CD4-positive, CD25-positive, alpha-beta regulatory T cell (primary cell): Measurements from ENCODE around the gene SETD1B. TPM values are rescaled to one million over a fixed set of nuclear protein-coding genes. Genes with fewer than 3 reads are reported as not detected.

Experiments
- ATAC-seq, 2 donors: fragments of 150-1000 bp; cut with Tn5 transposase; one replicate each; pipeline ENCODE4 v1.10.0; 2021; ENCODE audit warnings: low read depth in 2 of 2, moderate number of reproducible peaks in 2 of 2, moderate library complexity in 1 of 2
- DNase-seq, 3 donors: peaks; one replicate each; pipeline versions ENCODE4 v3.0.0 to v3.0.0-alpha.2; 2012 to 2022; ENCODE audit warnings: mixed read lengths in 1 of 3
- H3K27ac ChIP-seq: one replicate; pipeline ENCODE4 v1.7.0; 2013; ENCODE audit warnings: mild to moderate bottlenecking, low read length; ENCODE audit not compliant: insufficient read depth, poor library complexity, severe bottlenecking
- H3K27me3 ChIP-seq: one replicate; pipeline ENCODE4 v1.7.0; 2013; ENCODE audit warnings: low read length; ENCODE audit not compliant: control insufficient read depth, insufficient read depth
- H3K36me3 ChIP-seq: one replicate; pipeline ENCODE4 v1.7.0; 2013; ENCODE audit warnings: mild to moderate bottlenecking, low read length, moderate library complexity; ENCODE audit not compliant: control insufficient read depth, insufficient read depth
- H3K4me1 ChIP-seq: 2 replicates; pipeline ENCODE4 v1.7.0; 2013; ENCODE audit warnings: mild to moderate bottlenecking, low read length; ENCODE audit not compliant: insufficient read depth, control insufficient read depth, poor library complexity, severe bottlenecking
- H3K4me3 ChIP-seq: one replicate; pipeline ENCODE4 v1.7.0; 2013; ENCODE audit warnings: low read depth, mild to moderate bottlenecking, low read length, moderate library complexity
- H3K9me3 ChIP-seq, 2 experiments: 1 replicate in 1 of 2; 2 replicates in 1 of 2; pipeline ENCODE4 v1.7.0; 2013; ENCODE audit warnings: low read length in 2 of 2, mild to moderate bottlenecking in 1 of 2, moderate library complexity in 1 of 2; ENCODE audit not compliant: control insufficient read depth in 2 of 2
- H3K27ac Mint-ChIP-seq, 3 donors: one replicate each; pipeline ENCODE4 v1.8.0; 2020 to 2022; ENCODE audit warnings: mild to moderate bottlenecking in 3 of 3, mixed read lengths in 3 of 3, moderate library complexity in 2 of 3
- H3K27me3 Mint-ChIP-seq: one replicate; pipeline ENCODE4 v1.8.0; 2022; ENCODE audit warnings: mild to moderate bottlenecking, mixed read lengths
- H3K36me3 Mint-ChIP-seq: one replicate; pipeline ENCODE4 v1.8.0; 2020; ENCODE audit warnings: mixed read lengths
- H3K4me1 Mint-ChIP-seq, 4 donors: one replicate each; pipeline ENCODE4 v1.8.0; 2020 to 2022; ENCODE audit warnings: mixed read lengths in 4 of 4, mild to moderate bottlenecking in 1 of 4
- H3K4me3 Mint-ChIP-seq, 4 donors: one replicate each; pipeline ENCODE4 v1.8.0; 2020 to 2022; ENCODE audit warnings: mild to moderate bottlenecking in 4 of 4, mixed read lengths in 4 of 4, moderate library complexity in 3 of 4
- H3K9me3 Mint-ChIP-seq, 7 donors: one replicate each; pipeline ENCODE4 v1.8.0; 2020 to 2022; ENCODE audit warnings: mixed read lengths in 7 of 7, mild to moderate bottlenecking in 3 of 7, moderate library complexity in 2 of 7
- polyA plus RNA-seq, 4 donors: library from polyadenylated mRNA; unstranded; fragments of 300-500 nt; fragmentation: Illumina TruSeq; gene quantifications; one replicate each; pipeline ENCODE4 v1.2.3, GENCODE V29; 2021
- total RNA-seq: library from RNA; stranded (reverse); gene quantifications from one replicate; pipeline ENCODE4 v1.2.3, GENCODE V29; 2022

The SETD1B gene
- total and polyA plus RNA-seq, 5 donors from 2014 or later = 1.2 to 118 (median 1.8) TPM

DNA sequence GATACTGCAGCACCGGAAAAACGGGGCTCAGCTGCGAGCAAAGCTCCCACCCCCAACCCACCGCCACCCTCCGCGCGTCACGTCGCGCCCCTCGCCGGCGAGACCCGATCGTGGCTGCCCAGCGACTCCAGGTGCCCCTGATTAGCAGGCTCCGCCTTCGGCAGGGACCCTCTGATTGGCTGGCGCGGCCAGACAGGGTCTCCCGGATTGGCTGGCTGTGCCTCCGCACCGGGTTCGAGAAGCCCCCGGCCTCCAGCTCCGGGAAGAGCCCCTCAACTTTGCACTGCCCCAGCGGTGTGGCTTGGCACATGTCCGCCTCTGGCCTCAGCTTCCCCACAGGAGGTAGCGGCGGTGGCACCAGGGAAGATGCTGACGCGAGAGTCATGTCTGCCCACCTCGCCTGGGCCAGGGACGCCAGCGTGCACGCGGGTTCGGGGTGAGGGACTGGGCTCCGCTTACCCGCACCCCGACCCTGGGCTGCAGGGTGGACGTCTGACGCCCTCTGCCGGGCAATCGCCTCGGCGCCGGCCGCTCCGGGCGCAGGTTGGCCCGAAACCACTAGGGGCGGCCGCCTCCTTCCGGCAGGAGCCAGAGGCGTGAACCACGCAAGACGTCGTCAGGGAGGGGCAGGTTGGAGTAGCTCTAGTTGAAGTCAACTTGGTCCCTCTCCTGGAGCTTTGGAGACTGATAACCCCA lies 9.8 kb upstream of the SETD1B start:
- peak overlapping the region; percentile 62 for H3K4me3 ChIP-seq
- peaks cover 12% of the 10 kb centered on the region for H3K27me3 Mint-ChIP-seq

DNA sequence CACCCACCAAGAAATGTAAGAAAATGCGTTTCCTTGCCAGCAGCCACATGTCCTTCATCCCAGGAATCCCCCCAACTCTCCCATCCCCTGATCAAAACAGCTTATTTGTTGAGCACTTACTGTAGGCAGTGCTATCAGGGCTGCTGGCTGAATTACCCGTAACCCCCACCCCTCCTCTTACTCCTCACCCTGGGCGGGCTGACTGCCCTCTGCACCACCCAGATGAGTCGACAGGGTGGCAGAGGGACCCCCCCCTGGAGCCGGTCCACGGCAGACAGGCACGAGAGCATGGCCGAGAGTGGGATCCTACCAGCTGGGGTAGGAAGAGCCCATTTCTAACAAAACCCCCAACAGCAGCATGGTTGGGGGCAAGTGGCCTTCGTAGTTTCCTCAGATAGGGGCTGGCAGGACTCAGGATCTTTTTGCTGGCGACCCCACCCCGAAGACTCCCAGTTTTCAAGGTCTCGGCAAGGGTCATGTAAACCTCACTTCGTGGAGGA lies 9.2 kb upstream of the SETD1B start:
- Histone ChIP-seq H3K27ac (peak overlapping the region; percentile 98), H3K4me1 (peaks cover 87% of the 10 kb centered on the region), H3K36me3 (peaks cover 29% of the 10 kb centered on the region), H3K9me3 (no peaks in the 10 kb centered on the region), H3K27me3 (no peaks in the 10 kb centered on the region), H3K4me3 (peak overlapping the region; percentile 62)
- DNase-seq (peak in 1 of 3 donors; percentile 57), ATAC-seq (peak; percentile 10 to 12)
- Mint-ChIP-seq H3K36me3 (peaks cover 16% of the 10 kb centered on the region), H3K27me3 (peaks cover 18% of the 10 kb centered on the region), H3K9me3 (no peaks in the 10 kb centered on the region), H3K4me3 (peak overlapping the region; percentile 87 to 92 (median 92)), H3K27ac (peak overlapping the region; percentile 95 to 98 (median 98)), H3K4me1 (peaks cover 0 to 76% (median 48%) of the 10 kb centered on the region in 4 donors)

More for the DNA sequence above, 9.8 kb upstream of the SETD1B start:
- Histone ChIP-seq H3K9me3 (no peaks in the 10 kb centered on the region), H3K27me3 (no peaks in the 10 kb centered on the region), H3K27ac (peak overlapping the region; percentile 98), H3K4me1 (peaks cover 88% of the 10 kb centered on the region), H3K36me3 (peaks cover 29% of the 10 kb centered on the region)
- Mint-ChIP-seq H3K36me3 (peaks cover 12% of the 10 kb centered on the region), H3K4me3 (peak overlapping the region; percentile 87 to 92 (median 92)), H3K27ac (peak overlapping the region; percentile 95 to 98 (median 98)), H3K9me3 (no peaks in the 10 kb centered on the region), H3K4me1 (peaks cover 0 to 75% (median 48%) of the 10 kb centered on the region in 4 donors)
- ATAC-seq = peak; percentile 60 to 72
- DNase-seq = peak; percentile 88 to 98 (median 96)

DNA sequence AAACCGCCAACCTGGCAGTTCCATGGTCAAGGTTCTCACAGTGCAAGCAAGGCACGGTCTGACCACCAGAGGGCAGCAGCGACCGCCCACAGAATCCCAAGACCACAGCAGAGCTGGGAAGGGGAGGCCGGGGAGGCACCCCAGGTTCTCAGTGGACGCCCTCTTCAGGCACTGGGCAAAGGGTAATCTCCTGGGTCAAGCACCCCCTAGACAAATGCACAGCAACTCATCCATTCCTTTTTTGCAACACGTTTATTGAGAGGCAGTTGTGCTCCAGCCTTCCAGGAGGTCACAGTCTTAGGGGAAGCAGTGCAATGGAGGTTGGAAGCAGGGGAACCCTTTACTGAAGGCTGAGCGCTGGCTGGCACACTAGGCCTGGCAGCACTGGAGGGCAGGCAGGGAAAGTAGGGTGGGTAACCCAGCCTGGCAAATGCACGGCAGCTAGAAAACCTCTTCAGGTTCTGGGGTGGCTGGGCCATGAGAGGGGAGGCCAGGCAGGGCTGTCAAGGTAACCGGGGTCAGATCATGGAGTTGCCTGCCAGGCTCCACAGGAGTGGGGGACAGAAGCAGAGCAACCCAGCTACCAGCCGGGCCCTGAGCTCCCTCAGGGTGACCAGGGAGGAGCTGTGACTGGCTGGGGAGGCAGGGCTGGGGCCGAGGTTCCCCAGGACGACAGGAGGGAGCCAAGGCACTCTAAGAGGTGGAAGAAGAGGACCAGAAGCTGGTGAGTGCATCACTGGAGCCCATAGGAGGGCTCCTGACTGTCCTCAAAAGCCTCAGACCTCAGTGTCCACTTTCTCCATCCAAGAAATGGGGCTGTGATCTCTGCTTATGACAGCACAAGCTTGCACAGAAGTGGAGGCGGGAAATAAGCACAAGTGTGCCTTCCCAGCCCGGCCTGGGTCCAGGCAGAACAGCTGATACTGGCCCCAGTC lies 8.5 kb upstream of the SETD1B start:
- peaks cover 0 to 69% (median 43%) of the 10 kb centered on the region in 4 donors for H3K4me1 Mint-ChIP-seq
- H3K4me3 ChIP-seq = peak overlapping the region; percentile 62
- peak; percentile 77 to 88 (median 83) for DNase-seq

DNA sequence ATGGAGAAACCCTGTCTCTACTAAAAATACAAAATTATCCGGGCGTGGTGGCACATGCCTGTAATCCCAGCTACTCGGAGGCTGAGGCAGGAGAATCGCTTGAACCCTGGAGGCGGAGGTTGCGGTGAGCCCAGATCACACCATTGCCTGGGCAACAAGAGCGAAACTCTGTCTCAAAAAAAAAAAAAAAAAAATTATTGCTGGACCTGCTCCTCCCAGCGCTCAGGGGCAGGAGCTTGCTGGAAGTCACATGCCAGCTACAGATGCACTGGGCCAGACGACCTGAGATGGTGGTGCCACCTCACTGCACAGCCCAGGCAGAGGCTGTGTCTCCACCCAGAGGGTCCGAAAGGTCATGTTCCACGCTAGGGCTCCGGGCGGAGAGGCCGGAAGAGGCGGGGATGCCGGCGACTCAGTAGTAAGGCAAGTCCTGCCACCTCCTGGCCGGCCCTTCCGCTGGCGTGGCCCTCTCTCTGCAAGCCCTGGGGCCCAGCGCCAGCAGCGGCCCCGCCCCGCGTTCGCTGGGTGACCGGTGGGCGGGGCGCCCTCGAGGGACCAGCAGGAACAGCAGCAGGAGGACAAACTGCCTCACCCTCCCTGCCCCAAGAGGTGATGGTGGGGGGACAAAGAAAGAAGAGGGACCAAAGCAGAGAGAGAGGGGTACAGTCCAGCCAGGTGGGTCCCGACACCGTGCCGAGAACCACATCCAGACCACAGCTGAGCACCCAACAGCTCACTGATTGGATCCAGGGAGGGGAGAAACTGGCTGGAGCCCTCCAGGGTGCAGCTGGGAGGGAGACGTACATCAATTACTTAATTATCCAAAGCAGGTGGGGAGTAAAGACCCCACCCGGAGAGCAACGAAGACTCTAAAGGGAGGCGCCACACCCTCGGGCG lies 6.7 kb upstream of the SETD1B start:
- Histone ChIP-seq H3K27ac (peak overlapping the region; percentile 15), H3K4me1 (peaks cover 66% of the 10 kb centered on the region), H3K36me3 (peaks cover 25% of the 10 kb centered on the region), H3K27me3 (no peaks in the 10 kb centered on the region), H3K9me3 (no peaks in the 10 kb centered on the region), H3K4me3 (peak overlapping the region; percentile 24)
- Mint-ChIP-seq H3K4me1 (peaks cover 0 to 54% (median 41%) of the 10 kb centered on the region in 4 donors), H3K27ac (peak overlapping the region; percentile 80 to 92 (median 92)), H3K36me3 (peaks cover 23% of the 10 kb centered on the region), H3K27me3 (peaks cover 29% of the 10 kb centered on the region), H3K9me3 (no peaks in the 10 kb centered on the region), H3K4me3 (peak overlapping the region; percentile 90 to 98 (median 92))
- no peak for DNase-seq
- ATAC-seq = no peak

More for the DNA sequence above, 8.5 kb upstream of the SETD1B start:
- peaks cover 29% of the 10 kb centered on the region for H3K36me3 ChIP-seq
- H3K4me1 ChIP-seq = peaks cover 81% of the 10 kb centered on the region
- Mint-ChIP-seq H3K27ac (peak overlapping the region; percentile 78 to 98 (median 95)), H3K9me3 (no peaks in the 10 kb centered on the region), H3K36me3 (peaks cover 16% of the 10 kb centered on the region), H3K27me3 (peaks cover 19% of the 10 kb centered on the region), H3K4me3 (peak overlapping the region; percentile 87 to 92 (median 92))
- peak; percentile 14 to 23 for ATAC-seq
- H3K27me3 ChIP-seq = no peaks in the 10 kb centered on the region
- H3K27ac ChIP-seq = peak overlapping the region; percentile 98
- no peaks in the 10 kb centered on the region for H3K9me3 ChIP-seq

DNA sequence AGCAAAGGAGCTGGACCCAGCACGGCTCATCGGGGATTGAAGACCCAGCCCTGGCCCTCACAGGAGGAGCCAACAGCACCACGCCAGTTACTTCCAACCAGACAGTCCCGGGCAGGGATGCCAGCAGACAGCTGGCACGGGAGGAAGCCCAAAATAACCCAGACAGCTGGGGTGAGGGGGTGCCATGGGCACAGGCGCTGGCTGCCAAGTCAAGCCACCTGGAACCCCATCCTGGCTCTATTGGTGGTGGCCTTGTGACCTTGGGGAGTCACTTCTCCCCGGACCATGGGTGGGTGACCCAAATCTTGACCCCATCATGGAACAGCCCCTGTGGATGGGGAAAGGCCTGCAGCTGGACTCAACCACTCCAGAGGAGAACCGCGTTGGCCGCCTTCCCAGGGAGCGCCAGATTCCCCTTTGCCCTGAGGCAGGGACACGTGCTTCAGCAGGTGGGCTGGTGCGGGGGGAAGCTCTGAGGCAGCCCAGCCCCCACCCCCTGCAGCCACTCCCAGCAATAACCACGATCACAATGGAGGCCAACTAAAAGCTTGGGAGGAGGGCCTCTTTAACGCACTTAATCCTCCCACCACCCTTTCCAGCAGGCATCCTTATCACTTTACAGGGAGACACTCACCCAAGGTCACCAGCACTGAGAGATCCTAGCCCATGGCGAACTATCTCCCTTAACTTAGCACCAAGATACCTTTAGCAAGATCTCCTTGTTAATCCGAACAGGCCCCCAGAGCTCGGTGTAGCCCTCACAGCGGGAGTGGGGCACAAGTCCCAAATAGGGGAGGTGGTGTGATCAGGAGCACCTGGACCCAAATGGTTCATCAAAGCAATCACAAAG lies 5.6 kb upstream of the SETD1B start:
- ATAC-seq (no peak), DNase-seq (no peak)
- peaks cover 0 to 60% (median 40%) of the 10 kb centered on the region in 4 donors for H3K4me1 Mint-ChIP-seq
- Histone ChIP-seq H3K27me3 (no peaks in the 10 kb centered on the region), H3K9me3 (no peaks in the 10 kb centered on the region), H3K4me1 (peaks cover 64% of the 10 kb centered on the region), H3K4me3 (peak overlapping the region; percentile 65), H3K27ac (peak overlapping the region; percentile 94), H3K36me3 (peaks cover 25% of the 10 kb centered on the region)
- H3K4me3 Mint-ChIP-seq = peak overlapping the region; percentile 90 to 98 (median 93)
- H3K9me3 Mint-ChIP-seq = no peaks in the 10 kb centered on the region
- H3K27ac Mint-ChIP-seq = peak overlapping the region; percentile 92 to 93 (median 92)
- peaks cover 23% of the 10 kb centered on the region for H3K36me3 Mint-ChIP-seq
- H3K27me3 Mint-ChIP-seq = peaks cover 30% of the 10 kb centered on the region

DNA sequence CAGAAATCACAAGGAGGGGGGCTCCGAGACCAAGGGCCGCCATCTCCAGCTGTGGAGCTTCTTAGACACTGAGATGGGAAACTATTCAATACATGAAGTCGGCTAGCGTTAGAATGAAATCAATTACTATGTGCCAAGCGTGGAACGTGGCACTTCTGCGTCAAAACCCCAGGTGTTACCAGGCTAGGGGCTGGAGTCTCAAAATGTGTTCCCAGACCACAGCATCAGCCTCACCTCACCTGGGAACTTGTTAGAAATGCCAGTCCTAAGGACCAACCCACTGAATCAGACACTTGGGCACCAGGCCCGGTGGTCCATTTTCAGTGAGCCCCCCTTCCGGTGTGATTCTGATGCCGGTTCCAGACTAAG lies 5.0 kb upstream of the SETD1B start:
- Histone ChIP-seq H3K4me3 (peak overlapping the region; percentile 65), H3K27me3 (no peaks in the 10 kb centered on the region), H3K9me3 (no peaks in the 10 kb centered on the region), H3K27ac (peak overlapping the region; percentile 94), H3K4me1 (peaks cover 61% of the 10 kb centered on the region), H3K36me3 (peaks cover 25% of the 10 kb centered on the region)
- Mint-ChIP-seq H3K27me3 (peaks cover 30% of the 10 kb centered on the region), H3K27ac (peak overlapping the region; percentile 91 to 97 (median 93)), H3K4me3 (peak overlapping the region; percentile 90 to 98 (median 93)), H3K4me1 (peaks cover 0 to 60% (median 40%) of the 10 kb centered on the region in 4 donors), H3K36me3 (peaks cover 23% of the 10 kb centered on the region), H3K9me3 (no peaks in the 10 kb centered on the region)
- ATAC-seq (no peak), DNase-seq (no peak)
